Measurements from ENCODE around the gene MRPL58.

- TF ChIP-seq TAF1 (IDR thresholded peaks at IDR 0.05; ENCODE audit: low read depth, low read length) (no peak), POLR2A (IDR thresholded peaks at IDR 0.05; ENCODE audit: low read depth, low read length) (no peak), POLR2AphosphoS5 (IDR thresholded peaks at IDR 0.05; ENCODE audit: low read depth, low read length) (no peak), POU2F2 (IDR thresholded peaks at IDR 0.05; ENCODE audit: low read depth, low read length) (no peak), SPI1 (IDR thresholded peaks at IDR 0.05; ENCODE audit: low read depth, low read length) (no peak)
These were observed 16.6 kb upstream of the MRPL58 start for GRCh38 chr17:74995847-74996246.
